Esophagus squamous epithelium (tissue), 5 donors: Measurements from ENCODE around the gene USP28. TPM values are rescaled to one million over a fixed set of nuclear protein-coding genes. Genes with fewer than 3 reads are reported as not detected.
A peak's percentile ranks its signal among the peaks of the same experiment; 100 is the strongest.

ENCODE experiments used
- DNase-seq: peaks from one replicate; lab custom pipeline; 2025; lab: John Stamatoyannopoulos, UW
- H3K27ac ChIP-seq, 4 donors: fragments of 200-600 bp; sonication (generic); one replicate each; pipeline ENCODE4 v1.5.1; 2016 to 2019; ENCODE audit warnings: mild to moderate bottlenecking in 1 of 4
- H3K27me3 ChIP-seq, 4 donors: fragments of 200-600 bp; sonication (generic); 1 replicate in 3 of 4; 2 replicates in 1 of 4; pipeline versions ENCODE4 v1.5.1 to v1.6.0; 2017 to 2021; ENCODE audit warnings: antibody characterized with exemption in 1 of 4
- H3K36me3 ChIP-seq, 3 donors: fragments of 200-600 bp; sonication (generic); one replicate each; pipeline ENCODE4 v1.5.1; 2016 to 2019
- H3K4me1 ChIP-seq, 3 donors: fragments of 200-600 bp; sonication (generic); one replicate each; pipeline ENCODE4 v1.5.1; 2017 to 2019
- H3K4me3 ChIP-seq, 4 donors: fragments of 200-600 bp; sonication (generic); 1 replicate in 3 of 4; 2 replicates in 1 of 4; pipeline ENCODE4 v1.5.1; 2016 to 2019; ENCODE audit warnings: mild to moderate bottlenecking in 2 of 4, moderate library complexity in 1 of 4
- H3K9me3 ChIP-seq, 3 donors: fragments of 200-600 bp; sonication (generic); one replicate each; pipeline ENCODE4 v1.5.1; 2016 to 2019
- CTCF ChIP-seq, 6 experiments: fragments of 450-650 bp in 4 of 6; fragments of 200-600 bp in 2 of 6; sonication (generic) in 2 of 6; IDR thresholded peaks; one replicate each; pipeline ENCODE4 v1.5.1; 2016 to 2019; ENCODE audit warnings: antibody characterized with exemption in 6 of 6, mild to moderate bottlenecking in 4 of 6, moderate library complexity in 4 of 6
- POLR2A ChIP-seq, 4 donors: fragments of 450-650 bp; IDR thresholded peaks; one replicate each; pipeline ENCODE4 v1.6.1; 2017; ENCODE audit warnings: antibody characterized with exemption in 4 of 4, mild to moderate bottlenecking in 4 of 4, moderate library complexity in 3 of 4
- WGBS, 2 donors: methylation state at CpG; one replicate each; pipeline ENCODE4 v1.1.5; 2018; 5-methylcytosine and 5-hydroxymethylcytosine counted together
- intact Hi-C: fragments of 100-400 bp; cut with DNase I; formaldehyde crosslinking; loops from one replicate; pipeline ENCODE4 v1.15.0; 2022
- total RNA-seq, 4 donors: library from RNA; depleted of rRNA; stranded (reverse); fragments of >200 nt; gene quantifications; one replicate each; pipeline ENCODE4 v1.1.0, GENCODE V29; 2016
- donor health status: DM: yes; HTN: yes; CAD: no.

Gene USP28
- total RNA-seq, 4 donors from 2014 or later = 11.4 to 38.6 (median 16.0) TPM

- H3K4me3 ChIP-seq = no peak overlapping the region
- H3K27me3 ChIP-seq = peaks cover 0 to 6% (median 0%) of the 10 kb centered on the region in 4 donors
- H3K4me1 ChIP-seq = peaks cover 0 to 36% (median 8%) of the 10 kb centered on the region in 3 donors
- peak in 1 of 6 experiments; percentile 6 for TF ChIP-seq CTCF (IDR thresholded peaks at IDR 0.05)
- no peak for TF ChIP-seq POLR2A (IDR thresholded peaks at IDR 0.05)
- WGBS, 2 donors = 61% methylated on average over 5 of the region's 5 CpGs
- H3K27ac ChIP-seq = no peak overlapping the region
- H3K36me3 ChIP-seq = no peaks in the 10 kb centered on the region
- no peak for DNase-seq
- intact Hi-C loops = no loop called here
- no peaks in the 10 kb centered on the region for H3K9me3 ChIP-seq
Measured at GRCh38 chr11:113781682-113782081, 93.7 kb downstream of the USP28 start.

- DNase-seq = no peak
- Histone ChIP-seq H3K4me3 (no peak within 1 kb of the TSS), H3K9me3 (no peaks in the 10 kb centered on the region), H3K4me1 (peaks cover 0 to 36% (median 8%) of the 10 kb centered on the region in 3 donors), H3K36me3 (no peaks in the 10 kb centered on the region), H3K27me3 (no peaks in the 10 kb centered on the region), H3K27ac (peak within 1 kb of the TSS in 2 of 4 donors; percentile 74 to 79)
- 63 to 85% methylated on average over 2 to 4 of the region's 4 CpGs for WGBS, 2 donors
- no peak for TF ChIP-seq CTCF (IDR thresholded peaks at IDR 0.05)
- TF ChIP-seq POLR2A (IDR thresholded peaks at IDR 0.05) = no peak
- intact Hi-C loops = no loop called here
Measured at GRCh38 chr11:113779496-113779895, 95.9 kb downstream of the USP28 start, which contains the start of gene CLDN25. CLDN25 (plus strand) TSS chr11:113779796; CDS start chr11:113779796, 0 bp downstream.

- Histone ChIP-seq H3K4me1 (peaks cover 0 to 42% (median 8%) of the 10 kb centered on the region in 3 donors), H3K27me3 (no peaks in the 10 kb centered on the region), H3K27ac (peak overlapping the region; percentile 66 to 79 (median 73)), H3K36me3 (no peaks in the 10 kb centered on the region), H3K4me3 (peak overlapping the region in 3 of 4 donors; percentile 7 to 52 (median 24)), H3K9me3 (no peaks in the 10 kb centered on the region)
- DNase-seq = no peak
- WGBS, 2 donors = 15 to 29% methylated on average over 10 to 11 of the region's 11 CpGs
- TF ChIP-seq POLR2A (IDR thresholded peaks at IDR 0.05) (no peak), CTCF (IDR thresholded peaks at IDR 0.05) (no peak)
- intact Hi-C loops = no loop called here
Measured at GRCh38 chr11:113778111-113778910, 97.1 kb downstream of the USP28 start.

- intact Hi-C loops = no loop called here
- peak overlapping the region in 3 of 4 donors; percentile 64 to 90 (median 85) for H3K4me3 ChIP-seq
- H3K27ac ChIP-seq = peak overlapping the region; percentile 81 to 92 (median 86)
- H3K27me3 ChIP-seq = no peaks in the 10 kb centered on the region
- H3K9me3 ChIP-seq = no peaks in the 10 kb centered on the region
- TF ChIP-seq POLR2A (IDR thresholded peaks at IDR 0.05) = no peak
- TF ChIP-seq CTCF (IDR thresholded peaks at IDR 0.05) = no peak
- WGBS, 2 donors = 0 to 3% methylated on average over 1 of the region's 1 CpG
- peaks cover 0 to 19% (median 0%) of the 10 kb centered on the region in 3 donors for H3K36me3 ChIP-seq
- H3K4me1 ChIP-seq = peaks cover 0 to 46% (median 19%) of the 10 kb centered on the region in 3 donors
- DNase-seq = no peak
Measured at GRCh38 chr11:113774174-113774503, 101.2 kb downstream of the USP28 start.
